Activated CD4-positive, alpha-beta T cell treated with anti-CD3 and anti-CD28 coated beads, Interleukin-2, amount 50 U/mL, for 24 hours (primary cell): Measurements from ENCODE around the gene ZBTB20.

Experiments
- DNase-seq, 2 donors: peaks; one replicate each; pipeline ENCODE4 v3.0.0-alpha.2; 2020; ENCODE audit warnings: low read depth in 1 of 2, low spot score in 1 of 2

The ZBTB20 gene

GRCh38 chr3:114350271-114350670 is 796.8 kb downstream of the ZBTB20 start:
- no peak for DNase-seq

GRCh38 chr3:114344492-114344891 is 802.6 kb downstream of the ZBTB20 start:
- no peak for DNase-seq

DNA sequence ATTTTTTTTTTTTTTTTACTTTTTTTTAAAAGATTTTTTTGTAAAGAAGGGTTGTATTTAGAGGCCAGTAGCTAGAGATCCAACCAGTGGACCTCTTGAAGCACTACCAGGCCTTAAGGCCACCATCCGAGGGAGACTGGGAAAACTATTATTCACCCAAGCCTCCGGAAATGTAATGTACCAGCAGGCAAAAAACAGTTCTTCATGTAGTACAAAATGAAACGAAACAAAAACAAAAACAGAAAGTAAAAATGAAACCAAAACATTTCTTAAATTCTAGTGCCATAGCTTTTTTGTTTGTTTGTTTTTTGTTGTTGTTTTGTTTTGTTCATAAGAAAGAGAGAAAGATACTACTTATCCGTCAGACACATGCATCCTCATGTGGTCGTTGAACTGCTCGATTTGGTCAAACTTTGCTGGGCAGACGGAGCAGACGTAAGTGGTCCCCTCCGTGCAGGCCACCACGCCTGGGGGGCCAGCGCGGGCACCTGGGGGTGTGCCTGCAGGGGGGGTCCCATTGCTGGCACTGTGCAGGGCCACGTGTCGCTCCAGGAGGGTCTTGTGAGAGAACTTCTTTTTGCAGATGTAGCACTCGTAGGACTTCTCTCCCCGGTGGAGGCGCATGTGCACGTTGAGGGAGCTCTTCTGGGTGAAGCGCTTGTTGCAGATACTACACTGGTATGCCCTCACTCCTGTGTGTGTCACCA is 808.3 kb downstream of the ZBTB20 start:
- no peak for DNase-seq

DNA sequence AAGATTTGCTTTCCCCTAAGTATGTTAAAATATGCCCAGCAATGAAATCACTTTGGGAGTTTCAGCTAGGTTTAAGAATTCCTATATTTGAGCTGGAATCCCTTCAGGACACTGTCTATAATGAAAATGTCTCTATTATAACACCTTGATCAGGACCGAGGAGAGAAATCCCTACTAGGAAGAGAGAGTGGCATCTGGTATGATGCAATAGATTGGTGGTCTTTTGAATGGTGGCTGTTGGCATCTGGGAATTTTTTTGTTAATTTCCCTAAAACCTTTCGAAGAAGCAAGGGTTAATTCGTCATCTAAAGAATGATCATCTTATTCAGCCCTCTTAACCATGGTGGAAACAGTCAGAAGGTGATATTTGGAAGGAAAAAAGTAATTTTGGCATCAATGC is 810.2 kb downstream of the ZBTB20 start:
- DNase-seq = no peak

GRCh38 chr3:114336122-114336697 is 810.9 kb downstream of the ZBTB20 start:
- DNase-seq = no peak

DNA sequence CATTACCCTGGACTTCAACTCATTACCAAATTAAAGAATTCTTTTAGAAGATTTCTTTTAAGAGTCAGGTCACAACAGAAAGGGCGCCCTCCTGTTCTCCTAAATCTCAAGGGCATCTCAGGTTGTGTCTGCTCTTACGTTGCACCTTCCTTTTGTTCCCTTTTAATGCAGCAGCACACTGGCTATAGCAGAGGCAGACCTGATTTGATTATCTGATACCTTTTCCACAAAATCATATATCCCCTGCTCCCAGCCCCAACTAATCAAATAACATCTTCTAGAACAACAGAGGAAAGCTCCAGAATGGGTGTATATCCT is 813.2 kb downstream of the ZBTB20 start:
- no peak for DNase-seq

GRCh38 chr3:114333180-114333922 is 813.7 kb downstream of the ZBTB20 start:
- no peak for DNase-seq

DNA sequence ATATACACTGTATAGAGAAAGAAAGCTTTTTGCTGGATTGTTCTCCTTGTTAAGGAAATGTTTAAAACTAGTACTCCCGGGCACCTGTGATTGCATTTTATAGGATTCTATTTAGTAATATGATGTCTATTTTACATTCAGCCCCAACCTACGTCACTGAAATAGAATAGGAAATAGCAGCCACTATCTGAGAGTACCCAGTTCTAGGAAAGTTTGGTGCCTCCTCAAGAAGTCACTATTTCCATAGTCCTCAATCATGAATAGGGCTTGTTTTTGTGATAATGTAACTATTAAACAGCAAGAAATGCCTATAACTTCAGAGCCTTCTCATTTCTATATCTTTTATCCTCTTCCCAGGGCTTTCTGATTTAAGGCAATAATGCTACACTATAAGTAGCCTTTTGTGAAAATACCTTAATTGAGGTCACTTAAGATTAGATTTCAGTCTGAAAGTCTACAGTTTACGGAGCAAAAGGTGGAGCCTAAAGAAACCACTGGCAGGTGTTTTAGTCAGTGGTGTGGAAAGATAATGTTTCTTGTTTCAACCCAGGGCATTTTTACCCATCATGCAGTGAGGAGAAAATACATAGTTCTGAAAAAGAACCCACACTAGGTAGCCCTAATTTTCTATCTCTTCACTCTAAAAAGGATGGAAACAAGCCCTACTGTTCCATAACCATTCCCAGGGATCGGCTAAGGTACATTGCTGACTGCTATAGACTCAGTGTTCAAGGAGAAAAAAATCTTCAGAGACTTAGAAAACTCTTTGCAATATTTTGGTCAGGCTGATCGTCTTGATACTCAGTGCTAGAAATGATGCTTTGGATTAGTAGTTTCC is 814.5 kb downstream of the ZBTB20 start:
- DNase-seq = no peak

DNA sequence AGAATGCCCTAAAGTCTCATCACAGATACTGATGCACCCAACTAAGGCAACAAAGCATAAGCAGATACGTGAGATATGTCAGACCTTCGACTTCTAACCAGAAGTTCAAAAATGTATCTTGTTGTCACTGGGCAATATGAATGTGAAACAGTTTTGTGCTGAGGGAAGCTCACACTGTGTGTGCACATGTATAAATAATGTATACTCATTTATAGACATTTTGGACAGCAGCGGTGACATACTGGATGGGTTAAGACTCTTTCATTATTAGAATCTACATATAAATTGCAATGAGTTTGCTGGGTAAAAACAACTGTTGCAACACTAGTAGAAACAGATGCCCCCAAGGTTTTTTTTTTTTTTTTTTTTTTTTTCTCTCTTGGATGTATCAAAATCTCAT is 815.4 kb downstream of the ZBTB20 start:
- no peak for DNase-seq

DNA sequence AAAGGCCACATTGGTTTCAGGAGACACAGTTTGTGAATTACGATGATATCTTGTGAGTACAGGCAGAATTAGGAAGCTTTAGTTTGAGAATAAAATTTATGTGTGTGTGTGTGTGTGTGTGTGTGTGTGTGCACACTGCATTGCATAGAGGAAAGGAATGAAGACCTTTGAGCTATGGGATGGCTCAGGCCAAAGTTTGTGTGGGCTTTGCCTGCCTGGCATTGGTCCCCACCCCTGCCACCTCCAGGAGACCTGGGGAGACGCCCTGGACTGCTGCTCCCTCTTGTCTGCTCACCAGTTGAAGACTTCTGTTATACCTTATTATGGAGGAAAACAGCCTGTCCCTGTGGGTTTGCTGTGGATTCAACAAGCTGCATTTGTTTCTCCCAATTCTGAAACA is 816.1 kb downstream of the ZBTB20 start:
- DNase-seq = no peak

- DNase-seq = no peak
Observed at GRCh38 chr3:114329823-114330222, 817.3 kb downstream of the ZBTB20 start.

GRCh38 chr3:114328345-114328744 is 818.7 kb downstream of the ZBTB20 start:
- DNase-seq = no peak

DNA sequence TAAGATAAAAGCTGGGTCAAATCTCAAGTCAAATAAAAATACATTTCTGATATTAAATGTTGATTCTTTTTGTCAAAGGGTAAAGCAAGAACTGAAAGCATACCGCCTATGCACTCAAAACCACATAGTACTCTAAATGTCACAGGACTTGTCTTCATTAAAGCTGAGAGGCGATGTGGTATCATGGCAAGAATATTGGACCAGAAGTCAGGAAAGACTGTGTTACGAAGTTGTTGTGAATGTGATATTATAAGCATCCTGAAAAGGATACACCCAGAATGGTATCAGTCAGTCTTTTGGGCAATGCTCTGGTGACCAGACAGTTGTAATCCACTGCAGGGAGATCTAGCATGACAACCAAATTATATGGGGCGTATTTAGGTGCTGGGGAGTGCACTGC is 819.4 kb downstream of the ZBTB20 start:
- DNase-seq = no peak

DNA sequence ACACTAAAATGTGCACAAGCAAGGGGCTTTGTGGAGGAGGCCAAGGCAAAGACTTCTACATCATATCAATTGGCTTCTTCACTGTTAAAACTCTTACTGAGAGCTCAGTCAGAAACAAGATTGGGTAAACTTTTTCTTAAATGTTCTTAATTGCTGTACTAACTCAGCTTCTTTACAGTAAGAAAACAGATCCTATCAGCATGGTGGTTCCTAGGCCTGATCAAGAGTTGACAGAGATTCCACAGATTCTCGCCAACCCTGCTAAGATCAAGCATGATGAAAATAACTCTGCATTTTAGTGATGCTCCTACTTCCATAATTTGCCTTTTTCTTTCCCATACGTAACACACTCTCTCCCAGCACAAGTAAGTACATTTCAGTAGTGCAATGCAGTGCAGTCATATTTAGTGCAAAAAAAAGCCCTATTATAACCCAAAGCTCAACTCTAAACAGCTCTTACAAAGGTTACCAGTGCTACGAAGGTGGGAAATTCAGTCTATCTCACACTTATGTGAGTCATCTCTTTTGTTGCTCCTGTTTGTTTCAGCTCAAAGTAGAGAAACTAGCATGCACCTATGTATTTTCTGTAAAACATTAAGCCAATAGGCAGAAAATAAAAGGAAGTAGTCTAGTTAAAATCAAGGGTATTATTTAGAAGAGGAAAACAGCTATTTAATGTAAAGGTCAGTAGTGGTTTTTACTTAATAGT is 823.4 kb downstream of the ZBTB20 start:
- DNase-seq = no peak

- DNase-seq = no peak
Observed at GRCh38 chr3:114320246-114320645, 826.8 kb downstream of the ZBTB20 start.

DNA sequence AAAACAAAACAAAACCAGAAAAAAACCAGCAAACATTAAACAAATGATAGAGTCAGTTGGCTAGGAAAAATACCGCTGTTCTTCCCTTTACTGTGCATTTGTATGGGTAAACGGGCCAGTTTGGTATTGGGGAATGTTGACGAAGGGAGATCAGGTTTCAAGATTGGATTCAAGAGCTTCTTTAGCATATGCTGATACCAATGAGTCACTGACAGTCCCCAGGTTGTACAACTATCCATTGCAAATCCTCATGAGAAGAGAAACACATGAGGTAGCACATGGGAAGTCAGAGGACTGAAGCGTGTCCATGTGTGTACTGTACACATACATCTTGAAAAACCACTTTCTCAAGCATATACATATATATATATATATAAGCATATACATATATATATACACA is 827.6 kb downstream of the ZBTB20 start:
- DNase-seq = no peak

DNA sequence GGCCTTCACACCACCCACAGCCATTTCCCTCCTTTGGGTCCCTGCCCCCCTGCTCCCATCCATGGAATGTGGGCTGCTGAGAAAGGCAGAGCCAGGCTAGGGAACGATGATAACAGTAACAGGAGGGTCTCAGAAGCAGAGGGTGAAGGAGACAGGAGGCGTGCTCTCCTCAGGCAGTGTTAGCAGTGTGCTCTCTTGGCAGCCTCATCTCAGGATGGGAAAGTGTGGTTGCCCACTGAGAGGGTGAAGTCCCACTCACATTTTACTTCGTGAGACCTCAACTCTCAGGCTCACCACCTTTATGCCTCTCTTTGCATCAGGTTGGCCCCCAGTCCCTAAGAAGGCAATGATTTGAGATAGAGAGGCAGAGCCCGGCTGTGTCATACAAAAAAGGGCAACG is 828.8 kb downstream of the ZBTB20 start:
- no peak for DNase-seq

GRCh38 chr3:114314282-114314681 is 832.8 kb downstream of the ZBTB20 start:
- no peak for DNase-seq

DNA sequence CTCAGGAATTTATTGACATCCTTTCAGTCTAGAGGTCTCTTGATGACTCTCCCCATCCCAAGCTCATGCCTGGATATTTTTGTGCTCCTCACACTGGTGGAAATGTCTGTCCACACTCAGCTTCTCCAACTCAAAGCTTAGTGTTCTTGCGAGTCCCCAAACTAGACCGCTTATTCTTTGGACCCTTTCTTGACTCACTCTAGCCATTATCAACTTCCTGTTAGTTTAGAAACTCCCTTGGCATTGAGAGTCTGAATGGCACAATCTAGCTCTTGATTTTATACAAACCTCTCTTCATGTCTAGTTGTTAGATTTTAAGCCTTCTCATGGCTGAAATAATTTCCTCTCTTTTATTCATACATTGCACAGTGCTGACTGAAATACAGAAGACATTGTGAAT is 833.7 kb downstream of the ZBTB20 start:
- DNase-seq = no peak

- no peak for DNase-seq
Observed at GRCh38 chr3:114310695-114311094, 836.4 kb downstream of the ZBTB20 start.

DNA sequence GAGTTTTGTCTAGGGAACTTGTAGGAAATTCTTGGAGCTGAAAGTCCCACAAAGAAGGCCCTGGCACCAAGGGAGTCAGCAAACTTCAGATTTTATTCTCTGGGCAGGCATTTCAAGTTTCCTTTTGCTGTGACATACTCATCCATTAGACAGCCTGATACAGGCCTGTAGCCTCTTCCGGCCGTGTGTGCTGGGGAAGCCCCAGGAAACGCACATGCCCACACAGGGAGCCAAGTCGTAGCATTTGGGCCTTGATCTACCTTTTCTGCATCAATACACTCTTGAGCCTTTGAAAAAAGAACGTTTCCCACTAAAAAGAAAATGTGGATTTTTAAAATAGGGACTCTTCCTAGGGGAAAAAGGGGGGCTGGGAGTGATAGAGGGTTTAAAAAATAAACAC is 838.3 kb downstream of the ZBTB20 start:
- DNase-seq = peak in 1 of 2 donors; percentile 43
